Stimulated activated CD4-positive, alpha-beta T cell treated with anti-CD3 and anti-CD28 coated beads, Interleukin-1b, Interleukin-23, amount 100 ng/mL, for 48 hours (primary cell): Measurements from ENCODE around the gene DUOX1.
"Not testable (repeated sequence)": the region's sequence is repeated elsewhere in the genome, so short reads cannot be mapped to it uniquely, and the experiment has no call there.

Source experiments
- DNase-seq: peaks from one replicate; pipeline ENCODE4 v3.0.0-alpha.2; 2020

DUOX1 gene

DNA sequence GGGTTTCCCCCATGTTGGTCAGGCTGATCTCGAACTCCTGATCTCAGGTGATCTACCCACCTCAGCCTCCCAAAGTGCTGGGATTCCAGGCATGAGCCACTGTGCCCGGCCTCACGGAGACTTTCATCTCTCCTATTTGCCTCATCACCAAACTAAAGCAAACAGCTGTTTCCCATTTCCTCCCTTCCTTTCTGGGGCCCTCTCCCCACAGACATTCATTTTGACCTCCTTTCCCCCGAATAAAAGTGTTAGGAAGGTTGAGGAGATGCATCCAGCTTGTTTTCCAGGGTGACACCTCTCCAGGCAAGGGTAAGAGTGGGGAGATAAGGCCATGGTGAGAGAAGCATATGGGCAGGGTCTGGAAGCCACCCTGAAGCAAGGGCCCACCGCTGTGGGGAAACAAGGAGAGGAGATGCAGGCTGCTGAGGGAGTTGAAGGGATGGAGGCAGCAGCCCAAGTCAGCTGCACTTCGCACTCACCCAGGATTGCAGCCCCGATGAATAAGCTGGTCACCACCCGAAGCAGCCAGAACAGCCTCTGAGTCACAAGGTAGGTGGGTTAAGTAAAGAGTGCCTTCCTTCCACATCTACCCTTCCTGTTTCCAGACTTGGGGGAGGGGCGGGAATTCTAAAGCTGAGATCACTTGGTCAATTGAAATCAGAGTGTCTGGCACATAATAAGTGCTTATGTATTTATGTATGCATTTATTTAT, 7.9 kb upstream of the DUOX1 start:
- no peak for DNase-seq

DNA sequence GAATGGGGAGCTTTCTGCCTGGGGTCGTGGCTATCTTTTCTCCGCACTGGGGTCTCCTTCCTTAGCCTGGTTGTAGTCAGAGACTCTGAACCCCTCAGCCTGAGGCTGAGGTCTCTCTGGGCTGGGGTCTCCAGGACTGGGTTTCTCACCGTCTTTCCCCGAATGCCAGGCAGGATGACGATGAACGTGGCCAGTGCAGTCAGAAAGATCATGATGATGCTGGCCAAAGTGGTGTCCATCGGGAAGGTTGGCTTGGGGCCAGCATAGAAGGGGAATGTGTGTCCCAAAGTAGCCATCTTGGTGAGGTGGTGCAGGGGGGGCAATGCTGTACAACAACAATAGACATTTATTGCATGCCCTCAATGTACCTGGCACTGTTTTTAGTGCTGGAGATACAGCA, 7.1 kb upstream of the DUOX1 start:
- DNase-seq, result no peak

DNA sequence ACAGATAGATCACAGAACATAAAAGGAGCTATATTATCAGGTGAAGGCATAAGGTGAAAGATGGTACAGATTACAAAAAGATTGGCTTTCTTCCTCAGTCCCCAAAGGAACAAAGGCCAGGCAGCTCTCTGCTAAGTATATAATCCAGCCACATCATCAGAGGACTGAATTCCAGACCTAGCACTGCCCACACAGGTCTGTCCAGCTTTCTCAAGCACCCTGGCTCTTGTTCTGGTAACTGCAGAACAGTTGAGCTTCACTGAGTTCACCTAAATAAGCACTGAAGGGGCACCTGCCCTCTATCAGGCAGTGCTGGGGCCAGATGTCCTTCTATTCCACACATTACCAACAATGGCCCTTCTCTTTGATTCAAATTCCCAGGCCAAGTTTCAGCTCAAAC, 6.4 kb upstream of the DUOX1 start:
- DNase-seq, result no peak

DNA sequence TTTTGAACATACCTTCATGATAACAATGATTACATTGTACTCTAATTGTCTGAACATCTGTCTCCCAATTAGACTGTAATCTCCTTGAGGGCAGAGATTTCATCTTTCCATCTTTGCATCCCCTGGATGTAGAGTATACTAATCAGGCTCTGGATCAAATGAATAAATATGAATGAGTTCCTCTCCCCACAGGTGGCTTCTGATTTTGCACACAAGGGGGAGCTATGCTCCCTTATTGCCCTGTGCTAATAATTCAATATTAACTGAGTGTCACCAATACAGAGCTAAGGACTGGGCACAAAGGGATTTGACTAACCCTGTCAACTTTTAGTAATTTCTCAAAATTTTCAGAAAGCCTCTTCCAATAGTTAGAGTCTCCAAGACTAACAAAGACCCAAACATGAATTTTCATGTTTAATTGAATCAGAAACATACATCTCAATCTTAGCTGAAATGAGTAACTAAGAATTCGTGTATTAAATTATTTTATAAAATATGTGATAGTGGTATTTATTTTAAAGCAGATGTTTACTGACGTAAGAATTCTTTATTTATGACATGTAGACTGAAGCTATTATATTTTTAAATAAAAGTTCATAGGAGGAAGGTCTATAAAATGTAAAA, 3.1 kb upstream of the DUOX1 start:
- no peak for DNase-seq

DNA sequence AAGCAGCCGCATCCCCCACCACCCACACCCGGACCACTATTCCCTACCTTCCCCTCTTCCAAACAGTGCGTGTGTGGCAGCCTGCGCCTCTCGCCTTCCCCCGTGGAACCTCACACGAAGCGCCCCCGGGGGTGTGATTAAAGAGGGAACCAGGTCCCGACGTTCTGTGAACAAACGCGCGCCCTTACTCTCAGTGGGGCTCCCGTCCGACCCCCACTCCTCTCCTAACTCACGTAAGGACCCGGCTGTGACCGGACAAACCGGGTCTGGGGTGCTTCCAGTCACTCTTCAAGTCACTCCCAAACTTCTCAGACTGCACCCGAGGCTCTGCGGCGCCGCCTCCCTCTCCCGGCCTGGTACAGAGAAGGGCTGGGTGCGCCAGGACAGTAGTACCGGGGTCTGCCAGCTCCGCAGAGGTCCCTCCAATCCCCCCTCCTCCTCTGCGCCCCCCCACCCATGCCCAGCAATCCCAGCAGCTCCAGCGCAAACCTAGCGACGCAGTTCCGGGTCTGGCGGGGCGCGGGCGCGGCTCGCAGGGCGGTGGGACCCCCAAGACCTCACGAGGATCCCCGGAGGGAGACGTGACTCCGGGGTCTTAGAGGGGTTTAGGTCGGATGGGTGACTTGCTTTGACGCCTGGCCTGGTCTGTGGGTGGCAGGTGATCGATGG, 689 bp upstream of the DUOX1 start:
- no peak for DNase-seq

DNA sequence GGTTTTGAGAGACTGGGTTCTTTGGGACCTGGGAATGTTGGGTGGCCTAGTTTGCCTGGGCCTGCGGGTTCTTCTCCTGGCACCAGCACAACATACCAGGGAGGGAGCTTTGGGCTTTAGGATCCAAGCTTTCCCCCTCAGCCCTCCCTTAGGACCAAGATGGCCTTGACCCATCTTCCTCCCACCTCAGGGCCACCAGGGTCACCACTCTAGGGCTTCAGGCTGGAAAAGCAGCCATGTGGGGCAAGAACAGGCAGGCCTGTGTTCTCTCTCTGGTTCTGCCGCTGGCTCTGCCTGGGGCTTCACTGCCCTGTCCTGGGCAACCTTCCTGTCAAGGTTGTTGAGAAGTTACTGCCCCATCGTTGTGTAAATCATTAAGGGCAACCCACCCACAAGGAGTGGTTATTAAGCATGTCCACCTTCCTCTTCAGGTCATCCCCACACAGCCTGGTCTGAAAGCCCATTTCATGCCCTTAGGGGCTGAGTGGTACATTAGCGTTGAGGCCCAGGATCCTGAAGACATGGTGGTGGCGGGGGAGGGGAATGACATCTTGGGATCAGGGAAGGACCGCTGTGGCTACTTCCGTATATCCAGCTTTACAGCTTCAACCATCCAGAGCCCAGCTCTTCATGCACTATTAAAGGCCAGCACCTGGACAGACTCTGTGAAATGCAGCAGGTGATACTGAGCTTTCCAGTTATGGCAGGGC, 652 bp downstream of the DUOX1 start:
- no peak for DNase-seq

DNA sequence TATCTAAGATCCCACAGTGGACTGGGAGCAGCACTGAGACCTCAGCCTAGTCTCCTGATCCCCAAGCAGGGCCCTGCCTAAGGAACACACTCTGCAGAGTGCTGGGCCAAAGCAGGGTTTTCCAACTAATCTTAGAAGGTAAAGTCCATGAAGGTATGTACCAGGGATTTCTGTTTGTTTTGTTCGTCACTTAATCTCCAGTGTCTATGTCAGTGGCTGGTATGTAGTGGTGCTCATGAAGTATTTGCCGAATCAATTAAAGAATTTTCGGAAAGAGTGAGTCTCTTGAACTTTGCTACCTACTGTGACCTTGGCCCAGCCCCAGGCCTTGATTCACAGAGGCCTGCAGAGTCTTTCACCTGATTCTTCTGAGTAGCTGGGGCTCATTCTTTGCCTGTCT, 1.7 kb downstream of the DUOX1 start:
- DNase-seq, result no peak

DNA sequence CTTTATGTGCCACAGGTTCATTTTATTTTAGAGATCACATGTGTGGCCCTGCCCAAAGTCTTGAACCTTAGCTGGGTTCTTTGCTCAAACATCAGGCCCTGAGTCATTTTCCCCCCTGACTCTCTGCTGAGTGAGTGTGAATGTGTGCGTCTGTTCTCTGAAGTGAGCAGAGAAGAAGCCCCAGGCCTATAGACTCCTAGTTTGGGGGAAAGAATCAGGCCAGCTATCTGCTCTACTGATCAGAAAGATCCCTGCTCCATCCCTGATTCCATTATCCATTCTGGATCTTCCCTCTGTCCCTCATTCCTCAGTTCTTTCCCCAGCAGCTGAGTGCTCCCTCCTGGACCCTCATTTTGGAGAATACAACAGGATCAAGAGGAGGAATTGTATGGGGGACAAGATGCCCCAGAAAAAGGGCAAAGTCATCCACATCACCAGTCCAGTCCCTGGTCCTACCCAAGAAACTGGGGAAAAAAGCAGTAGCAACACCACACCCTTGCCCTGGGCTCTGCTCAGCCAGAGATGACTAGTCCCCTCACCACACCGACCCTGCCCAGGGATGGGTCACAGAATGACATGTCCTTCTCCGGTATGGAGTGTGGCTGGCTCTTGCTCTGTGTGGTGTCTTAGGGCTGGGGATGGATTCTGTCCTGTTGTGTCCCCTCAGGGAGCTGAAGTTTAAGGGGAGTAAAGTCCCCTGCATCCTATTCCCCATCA, 3.2 kb downstream of the DUOX1 start:
- no peak for DNase-seq

DNA sequence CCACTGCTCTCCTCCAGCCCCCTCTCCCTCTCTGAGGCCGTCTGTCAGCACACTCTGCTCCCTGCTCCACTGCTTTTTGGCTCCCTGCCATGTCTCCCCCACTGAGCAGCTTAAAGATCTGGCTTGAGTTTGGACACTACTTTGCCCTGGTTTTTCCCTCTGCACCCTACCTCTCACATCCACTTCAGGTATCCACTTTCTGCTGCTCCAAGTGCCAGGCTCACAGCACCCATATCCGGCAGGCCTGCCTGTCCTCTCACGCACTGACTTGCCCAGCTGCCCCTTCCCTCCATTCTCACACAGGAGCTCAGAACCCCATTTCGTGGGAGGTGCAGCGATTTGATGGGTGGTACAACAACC, 3.7 kb downstream of the DUOX1 start:
- DNase-seq, result no peak

DNA sequence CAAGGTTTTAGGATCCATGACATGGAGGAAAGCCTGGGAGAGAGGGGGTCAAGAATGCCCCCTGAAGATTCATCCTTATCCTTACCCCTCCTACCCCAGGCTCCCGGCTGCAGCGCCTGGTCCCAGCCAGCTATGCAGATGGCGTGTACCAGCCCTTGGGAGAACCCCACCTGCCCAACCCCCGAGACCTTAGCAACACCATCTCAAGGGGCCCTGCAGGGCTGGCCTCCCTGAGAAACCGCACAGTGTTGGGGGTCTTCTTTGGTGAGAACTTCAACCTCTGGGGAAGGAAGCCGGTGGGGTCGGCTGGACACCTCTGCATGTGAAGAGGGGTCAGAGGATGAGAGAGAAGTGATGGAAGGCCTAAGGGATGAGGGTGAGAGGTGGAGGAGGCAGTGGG, 4.3 kb downstream of the DUOX1 start:
- DNase-seq, result no peak

DNA sequence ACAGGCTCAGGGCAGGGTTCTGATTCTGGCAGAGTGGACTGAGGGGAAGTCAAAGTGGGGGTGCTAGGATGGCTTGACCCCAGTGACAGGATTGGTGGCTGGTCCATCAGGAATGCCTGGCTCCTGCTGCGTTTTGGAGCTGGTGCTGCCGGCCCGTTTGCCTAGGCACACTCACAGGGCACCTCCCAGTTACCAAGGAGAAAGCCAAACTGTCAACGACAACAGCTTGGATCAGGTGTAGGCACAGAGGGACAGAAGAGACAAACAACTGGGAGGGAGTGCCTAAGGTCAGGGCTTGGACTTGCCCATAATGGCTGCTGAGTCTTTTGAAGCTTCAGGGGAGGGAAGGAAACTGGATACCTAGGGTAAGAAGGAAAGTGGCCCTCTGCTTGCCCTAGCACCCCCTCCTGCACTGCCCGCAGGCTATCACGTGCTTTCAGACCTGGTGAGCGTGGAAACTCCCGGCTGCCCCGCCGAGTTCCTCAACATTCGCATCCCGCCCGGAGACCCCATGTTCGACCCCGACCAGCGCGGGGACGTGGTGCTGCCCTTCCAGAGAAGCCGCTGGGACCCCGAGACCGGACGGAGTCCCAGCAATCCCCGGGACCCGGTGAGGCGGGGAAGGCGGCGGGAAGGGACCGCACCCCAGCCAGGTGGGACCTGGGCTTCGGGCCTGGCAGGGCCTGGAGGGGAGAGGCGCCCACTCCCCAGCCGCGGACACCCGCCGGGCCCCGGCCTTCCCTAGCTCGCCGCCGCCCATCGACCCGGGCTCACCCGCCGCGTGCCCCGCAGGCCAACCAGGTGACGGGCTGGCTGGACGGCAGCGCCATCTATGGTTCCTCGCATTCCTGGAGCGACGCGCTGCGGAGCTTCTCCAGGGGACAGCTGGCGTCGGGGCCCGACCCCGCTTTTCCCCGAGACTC, 5.1 kb downstream of the DUOX1 start:
- no peak for DNase-seq

DNA sequence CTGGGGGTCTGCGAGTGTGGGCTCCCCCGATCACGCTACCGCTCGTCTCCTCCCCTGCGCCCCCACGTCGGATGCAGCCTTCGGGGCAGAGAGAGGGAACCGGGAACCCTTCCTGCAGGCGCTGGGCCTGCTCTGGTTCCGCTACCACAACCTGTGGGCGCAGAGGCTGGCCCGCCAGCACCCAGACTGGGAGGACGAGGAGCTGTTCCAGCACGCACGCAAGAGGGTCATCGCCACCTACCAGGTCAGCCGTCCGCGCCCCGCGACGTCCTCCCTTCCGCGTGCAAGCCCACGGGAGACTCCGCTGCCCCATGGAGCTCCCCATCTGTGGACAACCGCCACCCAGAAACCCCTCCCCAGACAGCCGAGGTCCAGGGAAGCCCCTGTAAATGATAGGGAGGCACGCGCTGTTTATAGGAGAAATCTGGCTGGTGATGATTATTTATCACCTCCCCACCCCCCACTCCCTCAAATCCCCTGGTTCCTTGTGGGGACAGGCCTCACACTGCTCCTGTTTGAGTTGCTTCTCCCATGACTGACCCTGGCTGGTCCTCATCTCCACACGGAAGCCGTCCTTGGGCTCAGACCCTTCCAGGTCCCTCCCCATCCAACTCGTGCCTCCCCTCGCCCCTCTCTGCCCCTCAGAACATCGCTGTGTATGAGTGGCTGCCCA, 6.0 kb downstream of the DUOX1 start:
- not testable (repeated sequence) for DNase-seq

DNA sequence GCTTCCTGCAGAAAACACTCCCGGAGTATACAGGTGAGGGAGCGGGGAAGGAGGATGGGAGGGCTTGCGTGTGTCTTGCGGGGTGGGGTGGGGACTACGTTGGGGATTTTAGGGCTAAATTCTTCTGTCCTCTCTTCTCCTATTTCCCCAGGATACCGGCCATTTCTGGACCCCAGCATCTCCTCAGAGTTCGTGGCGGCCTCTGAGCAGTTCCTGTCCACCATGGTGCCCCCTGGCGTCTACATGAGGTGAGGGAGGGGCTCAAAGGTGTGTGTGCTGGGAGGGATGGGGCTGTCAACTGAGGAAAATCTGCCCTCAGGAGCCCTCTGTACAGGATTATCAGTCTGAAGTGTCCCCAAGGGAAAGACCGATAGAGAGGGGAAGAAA, 6.6 kb downstream of the DUOX1 start:
- no peak for DNase-seq

DNA sequence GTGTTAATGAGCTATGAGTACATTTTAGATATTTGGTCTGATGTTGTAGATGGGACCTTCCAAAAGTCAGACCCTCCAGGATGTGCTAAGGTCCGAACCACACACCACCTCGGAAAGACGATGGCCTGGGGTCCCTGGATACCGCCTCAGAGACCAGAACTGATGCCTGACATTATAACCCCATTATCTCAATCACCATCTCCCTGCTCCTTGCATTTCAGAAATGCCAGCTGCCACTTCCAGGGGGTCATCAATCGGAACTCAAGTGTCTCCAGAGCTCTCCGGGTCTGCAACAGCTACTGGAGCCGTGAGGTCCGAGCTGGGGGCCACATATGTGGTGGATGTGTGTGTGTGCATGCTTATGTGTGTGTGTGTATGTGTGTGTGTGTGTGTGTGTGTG, 7.9 kb downstream of the DUOX1 start:
- DNase-seq, result no peak

DNA sequence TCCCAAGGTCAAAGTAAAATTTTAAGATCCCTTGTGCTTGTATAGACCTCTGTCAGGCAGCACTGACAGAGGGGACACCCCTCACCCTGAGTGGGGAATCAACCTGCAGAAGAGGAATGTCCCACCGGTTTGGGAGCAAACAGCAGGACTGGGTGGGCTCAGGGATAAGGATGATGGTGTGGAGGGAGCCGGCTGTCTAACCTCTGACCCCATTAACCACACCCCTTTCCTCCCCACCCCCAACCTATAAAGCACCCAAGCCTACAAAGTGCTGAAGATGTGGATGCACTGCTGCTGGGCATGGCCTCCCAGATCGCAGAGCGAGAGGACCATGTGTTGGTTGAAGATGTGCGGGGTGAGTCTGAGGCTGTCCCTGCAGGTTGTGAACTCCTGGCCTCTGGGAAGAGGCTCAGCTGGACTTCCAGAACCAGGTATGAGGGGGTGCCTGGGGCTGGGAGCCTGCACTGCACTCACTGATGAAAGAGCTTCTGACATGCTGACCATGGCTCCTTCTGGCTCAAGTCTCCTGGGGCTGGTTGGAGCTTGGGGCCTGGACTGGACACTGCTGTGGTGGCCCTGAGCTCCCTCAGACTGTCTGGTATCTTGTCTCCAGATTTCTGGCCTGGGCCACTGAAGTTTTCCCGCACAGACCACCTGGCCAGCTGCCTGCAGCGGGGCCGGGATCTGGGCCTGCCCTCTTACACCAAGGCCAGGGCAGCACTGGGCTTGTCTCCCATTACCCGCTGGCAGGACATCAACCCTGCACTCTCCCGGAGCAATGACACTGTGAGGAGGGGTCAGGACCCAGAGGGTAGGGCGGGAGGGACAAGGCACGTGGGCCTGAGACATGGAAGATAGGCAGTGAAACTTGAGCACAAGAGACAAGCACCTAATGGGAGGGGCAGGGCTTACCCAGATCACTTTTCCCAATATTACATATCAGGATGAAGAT, 9.3 kb downstream of the DUOX1 start:
- DNase-seq, result no peak

DNA sequence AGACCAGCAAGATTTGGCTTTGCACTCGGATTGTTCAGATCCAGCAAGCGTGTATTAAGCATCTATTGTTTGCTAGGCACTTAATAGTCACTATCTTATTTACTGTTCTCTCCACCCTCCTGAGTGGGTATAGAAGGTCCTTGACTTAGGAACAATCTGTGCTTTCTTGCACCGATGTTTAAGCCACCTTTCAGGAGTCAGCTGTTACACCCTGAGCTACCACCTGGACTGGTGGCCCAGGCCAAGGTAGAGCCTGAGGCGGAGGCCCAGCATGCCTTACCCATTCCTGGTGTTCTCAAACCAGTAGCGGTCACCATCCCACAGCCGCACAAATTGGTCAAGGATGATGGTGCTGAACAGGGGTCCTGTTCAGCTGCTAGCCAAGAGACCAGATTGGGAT, 10.0 kb downstream of the DUOX1 start:
- DNase-seq, result no peak

DNA sequence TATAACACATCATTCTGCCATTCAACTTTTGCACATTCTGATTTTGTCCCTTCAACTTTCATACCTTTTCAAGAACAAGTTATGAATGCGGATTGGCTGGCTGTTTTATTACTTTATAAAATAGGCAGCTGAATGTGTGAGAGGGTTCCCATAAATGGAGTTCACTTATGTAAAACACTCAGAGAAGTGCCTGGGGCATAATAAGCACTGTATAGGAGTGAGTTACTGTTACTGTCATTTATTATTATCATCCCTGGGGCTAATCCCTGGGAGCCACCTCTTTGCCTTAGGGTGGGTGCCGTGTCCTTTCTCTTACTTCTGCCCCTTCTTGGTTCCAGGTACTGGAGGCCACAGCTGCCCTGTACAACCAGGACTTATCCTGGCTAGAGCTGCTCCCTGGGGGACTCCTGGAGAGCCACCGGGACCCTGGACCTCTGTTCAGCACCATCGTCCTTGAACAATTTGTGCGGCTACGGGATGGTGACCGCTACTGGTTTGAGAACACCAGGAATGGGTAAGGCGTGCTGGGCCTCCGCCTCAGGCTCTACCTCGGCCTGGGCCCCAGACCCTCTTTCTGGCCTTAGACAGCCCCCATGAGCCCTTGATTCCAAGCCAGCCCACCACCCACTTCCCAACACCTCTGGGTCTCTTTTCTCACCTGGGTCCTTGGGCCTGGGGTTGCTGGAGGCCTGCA, 10.9 kb downstream of the DUOX1 start:
- DNase-seq, result no peak

DNA sequence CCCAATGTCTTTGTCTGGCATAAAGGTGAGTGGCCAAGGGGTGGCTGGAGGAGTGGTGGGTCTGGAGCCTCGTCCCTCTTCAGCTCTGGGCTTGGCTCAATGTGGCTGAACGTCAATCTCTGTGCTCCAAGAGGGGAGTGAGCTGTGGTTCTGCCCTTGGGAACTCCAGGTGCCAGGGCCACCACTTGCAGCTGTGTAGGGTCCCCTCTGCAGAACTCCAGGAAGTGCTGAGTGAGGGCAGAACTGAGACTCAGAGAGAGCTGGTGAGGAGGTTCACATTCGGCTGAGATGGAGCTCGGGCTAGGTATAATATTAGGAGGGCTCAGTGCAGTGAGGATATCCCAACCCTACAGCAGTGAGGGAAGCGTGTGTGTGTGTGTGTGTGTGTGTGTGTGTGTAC, 11.6 kb downstream of the DUOX1 start:
- DNase-seq, result no peak

DNA sequence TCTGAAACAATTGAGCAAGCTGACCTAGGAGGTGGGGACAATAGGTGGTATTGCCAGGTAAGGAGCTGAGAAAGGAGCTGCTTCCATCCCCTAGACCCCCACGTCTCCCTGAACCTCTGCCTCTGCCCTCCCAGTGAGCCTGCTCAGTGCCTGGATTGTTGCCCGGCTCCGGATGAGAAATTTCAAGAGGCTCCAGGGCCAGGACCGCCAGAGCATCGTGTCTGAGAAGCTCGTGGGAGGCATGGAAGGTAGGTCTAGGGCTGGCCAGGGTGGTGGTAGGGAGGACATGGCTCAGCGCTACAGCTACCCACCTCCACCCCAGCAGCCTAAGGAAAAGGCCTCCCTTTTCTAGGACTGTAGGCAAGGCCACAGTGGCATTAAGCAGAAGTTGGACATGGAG, 13.3 kb downstream of the DUOX1 start:
- no peak for DNase-seq

DNA sequence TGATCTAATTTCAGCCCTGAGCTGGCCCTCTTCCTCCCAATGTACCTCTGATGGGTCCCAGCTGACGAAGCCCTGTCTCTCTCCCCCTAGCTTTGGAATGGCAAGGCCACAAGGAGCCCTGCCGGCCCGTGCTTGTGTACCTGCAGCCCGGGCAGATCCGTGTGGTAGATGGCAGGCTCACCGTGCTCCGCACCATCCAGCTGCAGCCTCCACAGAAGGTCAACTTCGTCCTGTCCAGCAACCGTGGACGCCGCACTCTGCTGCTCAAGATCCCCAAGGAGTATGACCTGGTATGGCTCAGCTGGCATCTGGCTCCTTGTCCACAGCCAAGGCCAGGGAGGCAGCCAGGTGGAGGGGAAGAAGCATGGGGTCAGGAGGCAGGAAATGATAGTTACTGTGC, 14.2 kb downstream of the DUOX1 start:
- DNase-seq, result no peak
